Mesenchymal stem cell (in vitro differentiated cells and primary cell): ENCODE data around the gene HNRNPUL2.

Experiments used
- DNase-seq: peaks from one replicate; pipeline ENCODE4 v3.0.0-alpha.2; 2013
- H2AFZ ChIP-seq: one replicate; pipeline ENCODE4 v1.6.1; 2013; ENCODE audit warnings: low read depth, mild to moderate bottlenecking, control low read depth, inconsistent platforms, low read length, moderate library complexity
- H2AK5ac ChIP-seq: 2 replicates; pipeline ENCODE4 v1.6.1; 2013; ENCODE audit warnings: low read length, moderate library complexity, mild to moderate bottlenecking, inconsistent platforms; ENCODE audit not compliant: severe bottlenecking
- H2BK120ac ChIP-seq: one replicate; pipeline ENCODE4 v1.6.1; 2013; ENCODE audit warnings: low read depth, mild to moderate bottlenecking, inconsistent platforms, low read length, moderate library complexity
- H2BK12ac ChIP-seq, 2 experiments: one replicate each; pipeline ENCODE4 v1.6.1; 2013; ENCODE audit warnings: inconsistent platforms in 2 of 2, low read length in 2 of 2, mild to moderate bottlenecking in 2 of 2, moderate library complexity in 2 of 2, control low read depth in 1 of 2
- H2BK15ac ChIP-seq: one replicate; pipeline ENCODE4 v1.6.1; 2013; ENCODE audit warnings: mild to moderate bottlenecking, low read depth, inconsistent platforms; ENCODE audit not compliant: poor library complexity, severe bottlenecking
- H2BK5ac ChIP-seq: 2 replicates; pipeline ENCODE4 v1.6.1; 2013; ENCODE audit warnings: low read depth, mild to moderate bottlenecking, low read length, control low read depth, inconsistent platforms; ENCODE audit not compliant: poor library complexity, severe bottlenecking
- H3K14ac ChIP-seq, 2 experiments: one replicate each; pipeline ENCODE4 v1.6.1; 2013; ENCODE audit warnings: inconsistent platforms in 2 of 2, low read length in 2 of 2, control low read depth in 1 of 2, mild to moderate bottlenecking in 1 of 2, moderate library complexity in 1 of 2
- H3K18ac ChIP-seq, 2 experiments: one replicate each; pipeline ENCODE4 v1.6.1; 2013; ENCODE audit warnings: inconsistent platforms in 2 of 2, low read length in 2 of 2, control low read depth in 1 of 2, low read depth in 1 of 2, mild to moderate bottlenecking in 1 of 2
- H3K23ac ChIP-seq, 2 experiments: one replicate each; pipeline ENCODE4 v1.6.1; 2013; ENCODE audit warnings: inconsistent platforms in 2 of 2, low read length in 2 of 2, mild to moderate bottlenecking in 2 of 2, moderate library complexity in 2 of 2, control low read depth in 1 of 2
- H3K27ac ChIP-seq: 2 replicates; pipeline ENCODE4 v1.5.1; 2013; ENCODE audit warnings: mild to moderate bottlenecking, moderate library complexity, low read length, control low read depth, inconsistent platforms; ENCODE audit not compliant: poor library complexity, severe bottlenecking
- H3K27me3 ChIP-seq, 2 experiments: 2 replicates each; pipeline versions ENCODE4 v1.6.1 to v1.7.0; 2013; ENCODE audit warnings: low read length in 2 of 2, mild to moderate bottlenecking in 2 of 2, moderate library complexity in 2 of 2, control low read depth in 1 of 2, inconsistent platforms in 1 of 2; ENCODE audit not compliant: control insufficient read depth in 1 of 2, insufficient read depth in 1 of 2
- H3K36me3 ChIP-seq, 2 experiments: 2 replicates each; pipeline versions ENCODE4 v1.6.1 to v1.7.0; 2013; ENCODE audit warnings: low read length in 2 of 2, control low read depth in 1 of 2, inconsistent platforms in 1 of 2, low read depth in 1 of 2, mild to moderate bottlenecking in 1 of 2; ENCODE audit not compliant: insufficient read depth in 2 of 2, control insufficient read depth in 1 of 2
- H3K4ac ChIP-seq, 2 experiments: one replicate each; pipeline ENCODE4 v1.6.1; 2013; ENCODE audit warnings: inconsistent platforms in 2 of 2, low read length in 2 of 2, mild to moderate bottlenecking in 2 of 2, moderate library complexity in 2 of 2, control low read depth in 1 of 2, low read depth in 1 of 2
- H3K4me1 ChIP-seq: 2 replicates; pipeline ENCODE4 v1.6.1; 2013; ENCODE audit warnings: low read depth, low read length, control low read depth; ENCODE audit not compliant: control insufficient read depth, insufficient read depth
- H3K4me2 ChIP-seq: 2 replicates; pipeline ENCODE4 v1.6.1; 2013; ENCODE audit warnings: low read length, mild to moderate bottlenecking, inconsistent platforms; ENCODE audit not compliant: poor library complexity, severe bottlenecking
- H3K4me3 ChIP-seq, 2 experiments: 2 replicates each; pipeline versions ENCODE4 v1.5.1 to v1.7.0; 2013; ENCODE audit warnings: low read length in 2 of 2, mild to moderate bottlenecking in 2 of 2, control low read depth in 1 of 2, low read depth in 1 of 2; ENCODE audit not compliant: insufficient read depth in 1 of 2
- H3K79me1 ChIP-seq: replicated peaks from 2 replicates; pipeline ENCODE4 v1.6.1; 2013; ENCODE audit warnings: mild to moderate bottlenecking, control low read depth, low read length, inconsistent platforms; ENCODE audit not compliant: poor library complexity, severe bottlenecking
- H3K9ac ChIP-seq: 2 replicates; pipeline ENCODE4 v1.7.0; 2013; ENCODE audit warnings: mild to moderate bottlenecking, low read length, moderate library complexity
- H3K9me3 ChIP-seq: 2 replicates; pipeline ENCODE4 v1.7.0; 2013; ENCODE audit warnings: mild to moderate bottlenecking, low read length; ENCODE audit not compliant: control insufficient read depth
- H4K8ac ChIP-seq: one replicate; pipeline ENCODE4 v1.6.1; 2013; ENCODE audit warnings: inconsistent platforms, mild to moderate bottlenecking, low read length, moderate library complexity
- H4K91ac ChIP-seq: one replicate; pipeline ENCODE4 v1.6.1; 2013; ENCODE audit warnings: mild to moderate bottlenecking, low read length, inconsistent platforms
- WGBS: methylation state at CpG from one replicate; pipeline ENCODE4 v1.1.7; 2013; ENCODE audit warnings: mixed read lengths; 5-methylcytosine and 5-hydroxymethylcytosine counted together

HNRNPUL2 gene

GRCh38 chr11:62665599-62666258 lies 61.5 kb downstream of the HNRNPUL2 start:
- H3K27ac ChIP-seq, result peak overlapping the region; percentile 91
- peak overlapping the region; percentile 34 for H4K91ac ChIP-seq
- no peak overlapping the region for H2BK15ac ChIP-seq
- H3K18ac ChIP-seq, result peak overlapping the region; percentile 56 to 94
- H3K4me1 ChIP-seq, result peaks cover 12% of the 10 kb centered on the region
- 2% methylated on average over 39 of the region's 39 CpGs for WGBS
- peak overlapping the region; percentile 65 for H4K8ac ChIP-seq
- H3K4me2 ChIP-seq, result peak overlapping the region; percentile 82
- peak overlapping the region; percentile 63 to 94 for H3K4me3 ChIP-seq
- H2BK120ac ChIP-seq, result peak overlapping the region; percentile 54
- DNase-seq, result no peak
- H3K79me1 ChIP-seq, result peaks cover 13% of the 10 kb centered on the region
- no peaks in the 10 kb centered on the region for H3K9me3 ChIP-seq
- H2AK5ac ChIP-seq, result no peak overlapping the region
- H3K36me3 ChIP-seq, result peaks cover 26 to 42% of the 10 kb centered on the region in 2 experiments
- H3K4ac ChIP-seq, result peak overlapping the region; percentile 35 to 37
- H2AFZ ChIP-seq, result no peak overlapping the region
- H3K9ac ChIP-seq, result peak overlapping the region; percentile 95
- peak overlapping the region in 1 of 2 experiments; percentile 23 for H3K23ac ChIP-seq
- H2BK5ac ChIP-seq, result no peak overlapping the region
- no peak overlapping the region for H2BK12ac ChIP-seq
- H3K27me3 ChIP-seq, result no peaks in the 10 kb centered on the region
- H3K14ac ChIP-seq, result peak overlapping the region in 1 of 2 experiments; percentile 45

DNA sequence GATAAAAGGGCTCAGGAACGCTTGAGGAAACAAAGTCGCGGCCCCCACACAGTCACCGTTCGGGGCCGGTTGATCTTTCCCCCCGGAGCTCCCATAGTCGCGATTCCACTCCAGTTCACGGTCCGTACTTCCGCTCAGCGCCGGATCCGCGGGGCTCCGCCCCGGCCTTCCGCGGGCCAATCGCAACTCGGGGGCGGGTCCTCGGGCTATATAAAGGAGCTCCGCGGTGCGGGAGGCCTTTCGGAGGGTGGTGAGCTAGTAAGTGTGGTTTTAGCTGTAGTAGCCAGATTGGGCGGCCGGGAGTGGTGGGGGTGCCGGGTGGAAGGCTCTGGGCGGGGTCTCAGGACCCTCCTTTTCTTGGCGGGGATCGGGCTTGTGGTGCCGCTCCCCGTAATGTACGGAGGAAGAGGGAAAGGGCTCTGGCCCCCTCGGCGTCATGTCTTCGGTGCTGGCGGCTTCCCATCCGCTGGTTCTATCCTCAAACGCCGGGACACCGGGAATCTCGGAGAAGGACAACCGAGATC lies 62.1 kb downstream of the HNRNPUL2 start, which contains the start of the genes C11orf98 and CSKMT:
TSS of gene C11orf98 (minus strand) at position 136 of the 524 bp plus-strand sequence. CDS start at position 95, 41 bp downstream.
TSS of gene CSKMT (plus strand) at position 238 of the 524 bp plus-strand sequence. CDS start 568 bp downstream, outside the sequence.
- under 1% methylated on average over 43 of the region's 47 CpGs for WGBS
- peak within 1 kb of the TSS in 1 of 2 experiments; percentile 89 for H3K23ac ChIP-seq
- H3K4me1 ChIP-seq, result peaks cover 11% of the 10 kb centered on the region
- peak within 1 kb of the TSS in 1 of 2 experiments; percentile 68 for H3K14ac ChIP-seq
- H4K8ac ChIP-seq, result peak within 1 kb of the TSS; percentile 69
- peak within 1 kb of the TSS; percentile 94 for H2BK15ac ChIP-seq
- peak within 1 kb of the TSS; percentile 83 to 96 for H3K18ac ChIP-seq
- no peak within 1 kb of the TSS for H2BK12ac ChIP-seq
- H4K91ac ChIP-seq, result peak within 1 kb of the TSS; percentile 85
- H3K4ac ChIP-seq, result peak within 1 kb of the TSS; percentile 35 to 65
- no peaks in the 10 kb centered on the region for H3K27me3 ChIP-seq
- H2AK5ac ChIP-seq, result no peak within 1 kb of the TSS
- peak; percentile 95 for DNase-seq
- peak within 1 kb of the TSS; percentile 77 for H2AFZ ChIP-seq
- peak within 1 kb of the TSS; percentile 97 for H3K27ac ChIP-seq
- H2BK120ac ChIP-seq, result peak within 1 kb of the TSS; percentile 54
- peak within 1 kb of the TSS; percentile 81 to 94 for H3K4me3 ChIP-seq
- peak within 1 kb of the TSS; percentile 77 for H2BK5ac ChIP-seq
- H3K9me3 ChIP-seq, result no peaks in the 10 kb centered on the region
- H3K9ac ChIP-seq, result peak within 1 kb of the TSS; percentile 95
- peaks cover 13% of the 10 kb centered on the region for H3K79me1 ChIP-seq
- H3K4me2 ChIP-seq, result peak within 1 kb of the TSS; percentile 82
- peaks cover 26 to 42% of the 10 kb centered on the region in 2 experiments for H3K36me3 ChIP-seq

DNA sequence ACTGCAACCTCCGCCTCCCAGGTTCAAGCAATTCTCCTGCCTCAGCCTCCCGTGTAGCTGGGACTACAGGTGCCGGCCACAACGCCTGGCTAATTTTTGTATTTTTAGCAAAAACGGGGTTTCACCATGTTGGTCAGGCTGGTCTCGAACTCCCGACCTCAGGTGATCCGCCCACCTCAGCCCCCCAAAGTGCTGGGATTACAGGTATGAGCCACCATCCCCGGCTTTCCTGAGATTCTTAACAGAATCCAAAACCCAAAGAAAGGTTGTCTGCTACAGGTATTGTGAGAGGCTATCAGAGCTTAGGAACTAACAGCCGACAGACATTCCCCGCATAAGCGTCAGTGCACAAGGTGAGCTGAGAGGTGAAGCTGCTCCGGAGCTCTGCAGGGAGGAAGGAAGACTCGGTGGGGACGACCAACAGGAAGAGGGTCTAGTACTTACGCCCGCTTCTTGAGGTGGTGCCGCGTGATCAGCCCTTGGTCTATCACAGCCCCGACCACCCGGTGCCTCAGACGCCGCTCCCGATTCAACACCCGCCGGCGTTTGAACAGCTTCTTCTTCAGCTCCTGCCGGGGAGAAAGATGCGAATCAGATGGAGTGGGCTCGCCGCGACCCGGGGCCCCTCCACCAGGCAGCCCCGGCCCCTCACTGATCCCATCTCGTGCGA lies 62.7 kb downstream of the HNRNPUL2 start:
- Histone ChIP-seq H2AK5ac (no peak overlapping the region), H4K8ac (peak overlapping the region; percentile 69), H3K9me3 (no peaks in the 10 kb centered on the region), H2BK5ac (peak overlapping the region; percentile 77), H3K27ac (peak overlapping the region; percentile 97), H3K4me1 (peaks cover 11% of the 10 kb centered on the region), H2BK120ac (no peak overlapping the region), H2AFZ (peak overlapping the region; percentile 77), H3K4ac (peak overlapping the region in 1 of 2 experiments; percentile 65), H3K36me3 (peaks cover 26 to 40% of the 10 kb centered on the region in 2 experiments), H3K27me3 (no peaks in the 10 kb centered on the region), H3K14ac (peak overlapping the region in 1 of 2 experiments; percentile 68), H4K91ac (peak overlapping the region; percentile 85), H3K9ac (peak overlapping the region; percentile 95), H3K23ac (peak overlapping the region in 1 of 2 experiments; percentile 89), H3K4me2 (peak overlapping the region; percentile 68), H3K18ac (peak overlapping the region; percentile 83 to 96), H3K79me1 (peaks cover 13% of the 10 kb centered on the region), H2BK15ac (peak overlapping the region; percentile 94), H3K4me3 (peak overlapping the region; percentile 81 to 94), H2BK12ac (no peak overlapping the region)
- no peak for DNase-seq
- WGBS, result 3% methylated on average over 35 of the region's 36 CpGs
